ENCODE measurements around the gene PRKCZ.
A peak's percentile ranks its signal among the peaks of the same experiment; 100 is the strongest.

The PRKCZ gene

DNA sequence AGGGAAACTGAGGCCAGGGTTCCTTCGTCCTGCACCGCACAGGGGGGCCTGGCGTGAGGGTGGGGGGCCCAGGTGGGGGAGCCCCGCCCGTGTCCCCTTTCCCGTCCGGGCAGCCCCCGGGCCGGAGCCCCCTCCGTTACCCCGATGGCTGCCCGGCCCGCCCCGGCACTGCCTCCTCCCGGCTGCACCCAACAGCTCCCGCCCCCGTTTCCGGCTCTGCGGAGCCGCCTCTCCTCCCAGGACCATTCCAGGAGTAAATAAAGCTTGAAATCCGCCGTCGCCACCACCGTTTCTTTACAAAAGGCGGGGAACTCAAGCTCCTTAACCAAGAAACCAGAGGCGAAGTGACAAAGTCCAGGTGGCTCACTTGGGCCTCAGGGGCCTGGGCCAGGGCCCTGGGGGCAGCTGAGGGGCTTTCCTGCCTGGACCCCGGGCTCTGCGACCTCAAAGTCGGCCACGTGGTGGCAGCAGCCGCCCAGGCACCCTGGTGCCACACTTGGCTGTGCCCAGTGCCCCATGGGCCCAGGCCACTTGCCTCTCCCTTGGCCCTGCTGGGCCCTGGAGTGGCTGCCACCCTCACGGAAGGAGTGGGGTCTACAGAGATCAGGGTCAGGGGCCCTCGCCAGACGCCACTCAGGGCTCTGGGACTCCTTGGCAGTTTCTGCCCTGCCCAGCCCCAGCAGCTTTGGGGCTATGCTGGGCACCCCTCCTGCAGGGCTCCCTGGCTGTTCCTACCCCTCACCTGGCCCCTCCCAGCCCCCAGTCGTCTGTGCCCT is 144.9 kb downstream of the PRKCZ start:
- peak; percentile 81 for DNase-seq (ENCODE audit: low spot score)

DNA sequence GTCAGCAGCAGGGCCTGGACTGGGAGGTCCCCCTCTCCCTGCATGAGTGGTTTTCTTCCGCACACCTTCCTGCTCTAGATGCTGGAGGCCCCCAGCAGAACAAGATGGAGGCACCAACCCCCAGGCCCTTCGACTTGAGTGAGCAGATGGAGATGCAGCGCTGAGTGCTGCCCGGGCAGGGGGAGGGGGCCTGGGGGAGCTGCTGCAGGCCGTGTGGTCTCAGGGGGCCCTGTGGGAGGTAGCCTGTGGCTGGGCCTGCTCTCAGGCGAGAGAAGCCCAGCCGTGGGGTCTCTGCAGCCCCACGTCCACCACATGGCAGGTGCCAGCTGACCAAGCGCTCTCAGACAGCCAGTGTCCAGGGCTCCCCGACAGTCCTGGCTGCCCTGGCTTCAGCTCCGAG is 145.6 kb downstream of the PRKCZ start:
- no peak for DNase-seq (ENCODE audit: low spot score)

DNA sequence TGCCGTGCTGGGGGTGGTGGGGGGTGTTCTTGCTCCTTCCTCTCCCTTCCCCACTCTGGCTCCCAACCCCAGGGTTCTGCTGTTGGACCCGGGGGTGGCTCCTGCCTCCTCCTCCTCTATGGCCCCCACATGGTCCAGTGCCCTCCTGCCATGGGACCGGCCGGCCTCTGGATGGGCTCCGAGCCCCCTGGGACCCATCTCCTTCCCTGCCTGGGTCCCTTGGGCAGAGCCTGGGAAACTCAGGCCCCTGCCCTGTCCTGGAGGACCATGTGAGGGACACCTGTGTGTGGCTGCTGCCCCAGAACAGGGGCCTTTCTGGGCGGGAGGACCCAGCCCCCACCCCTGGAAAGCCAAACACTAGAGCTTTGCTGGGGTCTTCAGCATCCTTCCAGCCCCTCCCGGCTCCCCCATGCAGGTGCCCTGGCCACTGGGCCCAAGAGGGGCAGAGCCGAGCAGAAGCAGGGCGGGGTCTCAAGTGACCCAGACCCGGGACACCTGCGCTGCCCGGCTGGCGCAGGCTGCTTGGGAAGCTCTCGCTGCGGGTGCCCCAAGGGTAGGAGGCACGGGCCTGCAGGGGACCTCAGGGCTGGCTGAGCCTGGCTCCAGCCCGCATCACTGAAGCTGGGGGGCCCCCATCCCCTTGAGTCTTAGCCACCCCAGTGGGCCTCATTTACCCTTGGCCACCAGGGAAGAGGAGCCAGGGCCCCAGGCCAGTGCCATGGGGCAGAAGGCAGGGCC is 146.9 kb downstream of the PRKCZ start:
- DNase-seq (ENCODE audit: low spot score), result no peak

DNA sequence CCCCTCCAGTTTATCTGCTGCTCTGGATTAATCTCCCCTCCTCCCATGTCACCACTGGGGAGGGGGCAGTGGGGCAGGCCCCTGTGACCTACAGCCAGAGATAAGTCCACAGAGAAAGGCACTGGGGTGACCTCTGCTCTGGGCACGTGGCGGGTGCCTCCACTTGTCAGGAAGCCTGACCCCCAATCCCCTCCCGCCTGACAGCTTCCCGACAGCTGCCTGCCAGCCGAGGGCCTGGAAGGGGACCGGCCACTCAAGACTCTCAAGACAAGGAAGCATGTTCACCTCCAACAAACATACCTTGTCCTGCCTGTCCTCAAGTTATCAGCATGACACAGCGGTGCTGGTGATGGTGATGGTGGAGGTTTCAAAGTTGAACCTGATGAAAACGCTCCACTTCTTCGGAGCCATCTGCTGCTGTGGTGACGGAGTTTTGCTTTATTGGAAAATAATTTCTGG is 147.5 kb downstream of the PRKCZ start:
- DNase-seq (ENCODE audit: low spot score), result no peak

DNA sequence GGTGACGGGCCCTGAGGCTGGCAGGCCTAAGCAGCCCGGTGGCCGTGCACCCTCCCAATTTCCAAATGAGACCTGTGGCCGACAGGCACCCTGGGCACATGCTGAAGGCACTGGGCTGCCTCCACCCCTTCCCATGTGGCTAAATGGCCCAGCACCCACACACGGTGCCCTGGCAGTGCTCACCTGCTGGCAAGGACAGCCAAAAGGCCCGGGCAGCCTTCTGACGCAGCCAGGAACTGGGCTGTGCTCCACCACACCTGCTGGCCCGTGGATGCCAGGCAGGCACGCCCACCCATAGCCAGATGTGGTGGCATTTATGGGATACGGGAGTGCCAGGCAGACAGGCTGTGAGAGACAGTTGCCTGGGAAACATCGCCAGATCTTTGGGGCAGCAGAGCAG is 148.4 kb downstream of the PRKCZ start:
- no peak for DNase-seq (ENCODE audit: low spot score)

DNA sequence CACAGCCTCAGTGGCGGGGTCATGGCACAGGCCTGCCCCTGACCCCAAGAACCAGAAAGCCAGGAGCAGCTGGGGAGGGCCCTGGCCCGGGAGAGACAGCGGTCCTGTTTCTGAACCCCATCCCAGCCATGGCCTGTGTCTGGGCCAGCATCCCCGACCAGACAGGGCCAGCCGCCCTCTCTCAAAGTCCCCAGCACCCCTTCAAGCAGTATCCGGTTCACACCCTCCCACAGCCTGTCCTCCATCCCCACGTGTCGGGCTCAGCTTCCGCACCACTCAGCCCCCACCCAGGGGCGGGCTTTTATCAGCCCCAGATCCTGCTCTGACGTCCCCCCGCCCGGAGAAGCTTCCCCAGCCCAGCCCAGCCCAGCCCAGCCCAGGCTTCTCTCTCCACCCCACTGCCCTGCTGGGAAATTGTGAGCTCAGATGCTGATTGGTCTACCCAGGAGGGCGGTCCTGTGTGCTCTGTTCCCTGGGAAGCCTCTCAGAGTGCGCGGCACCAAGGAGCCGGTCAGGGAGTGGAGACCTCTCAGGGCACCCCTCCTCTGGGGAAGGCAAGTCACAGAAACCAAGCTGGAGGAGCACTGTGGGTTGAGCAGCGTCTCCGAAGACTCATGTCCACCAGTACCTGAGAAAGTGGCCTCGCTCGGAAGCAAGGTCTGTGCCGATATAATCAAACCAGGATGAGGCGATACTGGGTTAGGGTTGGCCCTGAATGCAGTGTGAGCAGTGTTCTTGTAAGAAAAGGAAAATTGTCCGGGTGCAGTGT is 149.0 kb downstream of the PRKCZ start:
- peak; percentile 56 for DNase-seq (ENCODE audit: low spot score)

DNA sequence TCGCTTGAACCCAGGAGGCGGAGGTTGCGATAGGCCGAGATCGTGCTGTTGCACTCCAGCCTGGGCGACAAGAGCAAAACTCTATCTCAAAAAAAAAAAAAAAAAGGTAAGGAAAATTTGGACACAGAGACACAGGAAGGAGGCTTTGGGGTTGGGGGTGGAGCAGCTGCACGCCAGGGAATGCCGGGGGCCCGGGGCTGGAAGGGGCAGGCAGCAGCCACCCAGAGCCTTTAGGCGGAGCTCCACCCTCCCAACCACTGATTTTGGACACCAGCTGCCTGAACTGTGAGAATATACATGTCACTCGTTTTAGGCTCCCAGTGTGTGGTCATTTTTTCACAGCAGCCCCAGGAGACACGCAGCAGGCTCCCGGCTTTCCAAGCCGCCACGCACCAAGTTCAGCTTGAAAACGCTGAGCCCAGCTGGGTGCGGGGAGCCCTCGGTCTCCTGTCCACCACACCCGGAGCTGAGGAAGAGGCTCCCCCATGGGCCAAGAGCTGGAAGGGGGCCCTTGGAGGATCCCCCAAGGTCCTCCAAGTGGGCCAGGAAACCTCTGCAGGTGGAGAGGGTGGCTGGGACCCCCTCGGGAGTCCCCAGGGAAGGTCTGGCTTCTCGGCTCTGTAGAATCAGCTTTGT is 150.2 kb downstream of the PRKCZ start:
- DNase-seq (ENCODE audit: low spot score), result no peak

DNA sequence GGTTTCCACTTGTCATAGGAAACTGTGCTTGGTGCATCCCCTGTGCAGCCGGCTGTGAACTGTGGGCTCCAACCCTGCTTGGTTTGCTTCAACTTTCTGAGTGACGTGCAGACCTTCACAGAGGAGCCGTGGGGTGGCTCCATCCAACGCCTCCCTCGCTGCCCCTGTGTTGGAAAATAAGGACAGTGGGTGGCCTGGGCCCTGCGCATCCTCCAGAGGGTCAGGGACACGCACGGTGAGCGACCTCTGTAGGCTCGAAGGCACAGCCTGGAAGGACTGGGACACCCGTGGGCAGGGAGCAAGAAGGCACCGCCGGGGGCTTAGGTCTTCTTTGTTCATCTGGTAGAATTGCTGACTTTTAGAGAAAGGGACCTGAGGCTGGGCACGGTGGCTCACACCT is 150.9 kb downstream of the PRKCZ start:
- DNase-seq (ENCODE audit: low spot score), result no peak

DNA sequence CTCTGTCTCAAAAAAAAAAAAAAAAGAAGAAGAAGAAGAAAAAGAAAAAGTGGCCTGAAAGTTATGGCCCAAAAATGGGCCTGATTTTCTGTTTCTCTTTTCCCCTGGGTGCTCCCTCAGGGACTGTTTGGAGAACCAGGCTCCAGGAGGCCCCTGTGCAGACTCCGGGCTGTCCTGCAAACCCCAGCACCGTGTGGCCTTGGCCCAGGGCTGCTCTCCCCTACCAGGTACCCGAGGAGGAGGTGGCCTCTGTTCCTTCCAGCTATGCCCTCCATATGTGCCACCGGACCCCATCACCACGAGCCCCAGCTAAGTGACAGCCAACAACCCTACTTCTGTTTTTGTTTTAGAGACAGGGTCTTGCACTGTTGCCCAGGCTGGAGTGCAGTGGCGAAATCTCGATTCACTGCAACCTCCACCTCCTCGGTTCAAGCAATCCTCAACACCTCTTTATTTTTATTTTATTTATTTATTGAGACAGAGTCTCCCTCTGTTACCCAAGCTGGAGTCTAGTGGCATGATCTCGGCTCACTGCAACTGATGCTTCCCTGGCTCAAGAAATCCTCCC is 151.9 kb downstream of the PRKCZ start:
- DNase-seq (ENCODE audit: low spot score), result no peak

DNA sequence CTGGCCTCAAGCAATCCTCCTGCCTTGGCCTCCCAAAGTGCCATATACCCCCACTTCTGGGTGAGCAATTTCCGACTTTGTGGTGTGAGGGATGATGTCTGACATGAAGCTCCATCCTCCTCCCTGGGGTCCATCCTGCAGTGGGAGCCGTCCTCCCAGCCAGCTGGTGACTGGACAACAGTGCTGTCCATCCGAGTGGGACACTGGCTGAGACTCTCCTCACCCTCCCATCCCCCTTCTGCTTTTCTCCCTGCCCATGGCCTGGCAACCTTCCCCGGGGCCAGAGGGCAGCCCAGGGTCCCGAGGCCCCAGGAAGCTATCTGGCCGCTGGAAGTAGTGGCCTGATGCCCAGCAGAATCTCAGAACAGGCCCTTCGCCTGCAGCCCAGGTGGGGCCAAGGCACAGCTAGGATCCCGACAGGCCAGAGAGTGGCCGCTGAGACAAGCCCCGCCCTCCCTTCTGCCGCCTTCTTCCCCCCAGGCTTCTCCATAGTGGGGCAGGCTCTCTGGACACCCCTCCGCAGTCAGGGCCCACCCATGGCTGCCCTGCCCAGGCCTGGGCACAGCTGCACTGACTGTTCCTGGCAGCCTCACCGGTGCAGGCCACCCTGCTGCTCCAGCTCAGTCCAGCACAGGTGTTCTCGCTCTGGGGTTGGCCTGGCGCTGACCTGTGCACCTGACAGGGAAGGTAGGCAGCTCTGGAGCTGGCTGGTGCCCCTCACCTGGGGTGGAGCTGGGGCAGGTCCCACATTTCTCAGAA is 152.8 kb downstream of the PRKCZ start:
- no peak for DNase-seq (ENCODE audit: low spot score)

DNA sequence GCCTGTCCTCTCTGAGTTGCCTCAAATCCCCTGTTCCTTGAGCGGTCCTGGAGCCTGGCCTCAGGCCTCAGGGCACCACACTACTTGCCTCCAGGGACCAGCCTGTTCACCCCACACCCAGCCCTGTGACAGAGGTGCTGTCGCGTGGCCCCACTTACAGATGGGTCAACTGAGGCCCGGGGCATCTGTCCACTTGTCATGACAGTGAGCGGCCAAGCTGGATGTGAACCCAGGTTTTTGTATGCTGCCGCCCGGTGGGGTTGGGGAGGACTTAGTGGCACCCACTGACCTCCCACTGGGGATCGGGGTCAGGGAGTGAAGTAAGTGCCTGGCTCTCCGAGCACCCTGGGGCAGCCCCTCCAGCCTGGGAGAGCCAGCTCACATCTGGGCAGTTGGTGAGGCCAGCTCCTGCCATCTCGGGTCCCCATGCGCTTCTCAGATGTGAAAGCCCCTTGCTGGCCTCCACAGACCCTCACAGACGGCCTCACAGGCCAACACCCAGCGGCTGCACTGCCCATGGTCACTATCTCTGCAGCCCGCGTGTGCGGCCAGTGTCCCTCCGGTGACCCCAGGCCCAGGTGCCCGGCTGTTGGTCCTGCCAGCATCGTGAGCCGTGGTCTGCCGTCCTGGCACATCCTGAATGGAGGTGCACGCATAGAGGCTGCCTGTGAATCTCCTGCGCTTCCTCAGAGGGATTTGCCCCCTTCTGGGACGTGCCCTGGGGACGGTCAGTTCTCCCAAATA is 153.6 kb downstream of the PRKCZ start:
- no peak for DNase-seq (ENCODE audit: low spot score)

DNA sequence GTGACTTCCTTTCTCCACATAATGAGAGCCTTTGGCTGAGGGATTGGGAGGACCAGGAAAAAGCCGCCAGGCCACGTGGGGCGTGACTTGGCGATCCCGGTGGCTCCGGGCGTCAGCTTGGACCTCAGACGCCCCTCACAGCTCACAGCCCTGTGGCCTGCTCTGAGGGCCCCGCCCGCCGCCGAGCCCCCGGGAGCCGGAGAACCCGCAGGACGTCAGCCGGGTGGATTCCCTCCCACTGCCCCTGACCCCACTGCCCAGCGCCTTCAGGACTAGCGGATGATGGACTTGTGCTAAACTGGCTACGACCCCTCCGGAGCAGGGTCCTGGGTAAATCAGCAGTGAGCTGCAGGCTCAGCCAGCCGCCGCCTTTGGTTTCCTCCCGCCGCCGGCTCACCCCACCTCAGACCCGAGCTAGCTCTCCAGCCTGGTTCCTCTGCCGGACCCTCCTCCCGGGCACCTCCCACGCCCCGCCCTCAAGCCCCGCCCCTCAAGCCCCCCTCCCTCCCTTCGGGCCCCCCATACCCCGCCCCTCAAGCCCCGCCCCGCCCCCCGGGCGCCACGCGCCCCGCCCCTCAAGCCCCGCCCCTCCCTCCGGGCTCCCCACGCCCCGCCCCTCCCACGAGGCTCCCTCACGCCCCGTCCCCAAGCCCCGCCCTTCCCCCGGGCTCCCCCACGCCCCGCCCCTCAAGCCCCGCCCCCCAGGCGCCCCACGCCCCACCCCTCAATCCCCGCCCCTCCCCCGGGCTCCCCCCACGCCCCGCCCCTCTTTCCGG is 154.4 kb downstream of the PRKCZ start:
- DNase-seq (ENCODE audit: low spot score), result peak; percentile 80

DNA sequence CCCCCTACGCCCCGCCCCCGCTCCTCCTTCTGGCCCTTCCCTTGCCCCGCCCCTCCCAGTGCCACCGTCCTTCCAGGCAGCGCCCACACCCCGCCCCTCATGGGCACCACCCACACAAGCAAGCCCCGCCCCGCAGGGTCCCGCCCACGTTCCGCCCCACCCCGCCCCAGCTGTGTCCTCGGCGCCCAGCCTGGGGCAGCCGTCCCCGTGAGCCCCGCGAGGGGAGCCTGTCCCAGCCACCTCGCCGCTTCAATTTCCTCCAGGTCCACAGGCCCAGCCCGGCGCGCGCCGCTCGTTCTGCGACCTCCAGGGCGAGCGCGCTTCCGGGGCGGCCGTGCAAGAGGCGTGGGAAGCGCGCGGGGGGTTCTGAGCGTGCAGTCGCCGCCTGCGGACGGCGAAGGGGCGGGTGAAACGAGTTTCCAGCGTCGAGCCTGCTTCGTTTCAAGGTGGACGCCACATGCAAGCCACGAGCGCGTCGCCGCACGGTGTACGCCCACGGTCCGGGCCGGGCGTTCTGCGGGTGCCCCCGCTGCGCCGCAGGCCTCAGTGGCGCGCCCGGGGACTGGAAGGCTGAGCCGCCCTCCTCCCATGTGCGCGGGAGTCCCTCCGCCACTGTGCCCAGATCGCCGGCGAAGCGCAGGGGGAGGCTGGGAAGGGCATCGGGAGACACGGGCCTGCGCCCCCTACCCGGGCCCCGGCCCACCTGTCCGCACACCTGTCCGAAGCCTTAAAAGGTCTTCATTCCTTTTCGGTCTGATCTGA is 155.2 kb downstream of the PRKCZ start:
- peak; percentile 95 for DNase-seq (ENCODE audit: low spot score)

DNA sequence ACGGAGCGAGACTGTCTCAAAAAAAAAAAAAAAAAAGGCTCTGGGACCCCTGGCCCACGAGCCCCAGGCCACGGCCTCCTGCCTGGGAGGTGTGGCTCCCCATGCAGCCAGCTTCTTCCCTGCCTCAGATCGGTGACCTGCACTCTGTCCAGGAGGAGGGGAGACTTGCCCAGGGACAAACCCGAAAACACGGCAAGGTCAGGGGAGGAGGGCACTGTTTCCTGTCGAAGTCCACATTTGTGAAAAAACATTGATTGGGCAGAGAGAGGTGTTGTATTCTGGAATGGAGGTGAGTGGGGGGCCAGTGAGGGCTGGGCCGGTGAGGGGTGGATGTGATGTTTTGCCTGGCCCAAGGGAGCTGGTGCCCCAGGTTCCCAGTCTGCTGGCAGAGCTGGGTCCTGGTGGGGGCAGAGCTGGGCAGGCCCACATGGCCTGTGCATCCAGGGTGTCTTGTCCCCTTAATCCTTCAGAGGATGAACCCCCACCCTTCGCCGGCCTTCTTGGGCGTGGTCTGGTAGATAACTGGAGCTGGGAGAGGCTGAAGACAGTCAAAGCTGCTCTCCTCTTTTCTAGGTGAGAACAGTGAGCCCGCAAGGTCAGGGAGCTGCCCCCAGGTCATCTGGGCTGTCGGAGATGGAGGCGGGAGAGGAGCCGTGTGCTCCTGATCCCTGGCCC is 156.7 kb downstream of the PRKCZ start:
- no peak for DNase-seq (ENCODE audit: low spot score)

DNA sequence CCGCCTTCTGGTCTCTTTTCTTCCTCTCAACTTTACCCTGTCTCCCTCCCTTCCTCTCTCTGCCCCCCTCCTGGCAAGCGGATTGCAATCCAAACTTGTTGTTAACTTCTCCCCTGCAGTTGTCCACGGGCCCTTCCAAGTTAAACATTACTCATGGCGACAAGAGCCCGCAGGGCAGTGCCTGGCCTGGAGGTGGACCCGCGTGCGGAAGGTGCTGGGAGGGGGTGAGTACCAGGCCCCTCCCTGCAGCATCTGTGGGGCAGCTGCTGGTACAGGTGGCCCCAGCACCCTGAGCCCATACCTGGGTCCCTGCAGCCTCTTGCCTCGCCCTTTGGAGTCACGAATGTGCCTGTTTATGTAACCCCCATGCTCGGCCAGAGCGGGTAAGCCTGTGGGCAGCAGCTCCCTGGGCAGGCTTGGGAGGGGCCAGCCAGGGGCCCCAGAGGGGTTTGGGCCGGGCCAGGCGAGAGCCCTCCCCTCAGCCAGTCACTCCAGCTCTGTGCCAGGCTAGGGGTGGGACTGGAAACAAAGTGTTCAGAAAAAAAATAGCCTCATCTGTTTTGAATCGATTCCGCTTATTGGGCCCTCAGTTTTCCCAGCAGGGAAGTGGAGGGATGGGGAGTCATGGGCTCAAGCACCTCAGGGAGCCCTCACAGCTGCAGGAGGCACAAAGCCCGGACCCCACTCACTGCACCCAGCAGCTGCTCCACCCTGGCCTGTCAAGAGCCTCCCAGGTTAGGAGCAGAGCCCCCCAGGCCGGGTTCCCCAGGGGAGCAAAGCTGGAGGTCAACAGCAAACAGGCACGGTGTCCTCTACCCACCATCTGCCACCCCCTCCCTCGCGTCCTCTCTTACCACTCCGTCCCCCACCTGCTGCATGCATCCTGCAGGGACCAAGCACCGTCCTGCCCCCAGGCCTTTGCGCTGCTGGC is 158.4 kb downstream of the PRKCZ start:
- DNase-seq (ENCODE audit: low spot score), result no peak

DNA sequence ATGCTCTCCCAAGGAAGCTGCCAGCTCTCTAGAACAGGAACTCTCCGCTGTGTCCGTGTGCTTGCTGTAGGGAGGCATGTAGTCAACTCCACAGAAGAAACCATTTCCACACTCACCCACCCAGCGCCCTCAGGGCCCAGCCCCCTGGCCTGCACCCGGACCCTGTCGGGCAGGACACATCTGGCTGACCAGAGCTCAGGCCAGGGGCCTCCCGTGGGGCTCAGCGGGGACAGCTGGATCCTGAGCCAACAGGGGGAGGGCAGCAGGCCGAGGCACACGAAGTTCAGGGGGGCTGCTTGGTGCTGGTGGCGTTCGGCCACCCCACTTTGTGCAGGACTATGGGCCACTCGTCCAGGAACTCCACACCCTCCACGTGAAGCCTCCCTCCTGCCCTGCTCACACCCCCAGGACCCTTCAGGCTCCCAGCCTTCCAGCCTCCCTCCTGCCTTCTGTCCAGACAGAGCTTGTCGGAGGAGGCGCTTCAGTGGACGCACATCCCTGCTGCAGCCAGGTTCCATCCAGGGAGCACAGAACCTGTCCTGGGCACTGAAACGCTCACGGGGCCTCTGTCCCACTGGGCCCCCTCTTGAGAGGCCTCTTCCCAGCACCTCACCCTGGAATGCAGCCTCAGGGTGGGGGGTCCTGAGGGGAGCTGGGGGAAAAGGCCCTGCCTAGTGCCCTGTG is 159.3 kb downstream of the PRKCZ start:
- no peak for DNase-seq (ENCODE audit: low spot score)

Data from putamen (tissue), 1 donor.